WI38 (cell line): ENCODE data around the gene NDUFAB1.

ENCODE experiments used
- H3K4me3 ChIP-seq: 2 replicates; pipeline ENCODE4 v1.5.1; 2011; ENCODE audit warnings: low read depth, mild to moderate bottlenecking, control low read depth, low read length
- TF ChIP-seq, protein P1 (sequence below): IDR thresholded peaks from 2 replicates; pipeline ENCODE4 v1.5.1; 2012; ENCODE audit warnings: low read depth, mild to moderate bottlenecking, control low read depth, low read length

Gene NDUFAB1

DNA sequence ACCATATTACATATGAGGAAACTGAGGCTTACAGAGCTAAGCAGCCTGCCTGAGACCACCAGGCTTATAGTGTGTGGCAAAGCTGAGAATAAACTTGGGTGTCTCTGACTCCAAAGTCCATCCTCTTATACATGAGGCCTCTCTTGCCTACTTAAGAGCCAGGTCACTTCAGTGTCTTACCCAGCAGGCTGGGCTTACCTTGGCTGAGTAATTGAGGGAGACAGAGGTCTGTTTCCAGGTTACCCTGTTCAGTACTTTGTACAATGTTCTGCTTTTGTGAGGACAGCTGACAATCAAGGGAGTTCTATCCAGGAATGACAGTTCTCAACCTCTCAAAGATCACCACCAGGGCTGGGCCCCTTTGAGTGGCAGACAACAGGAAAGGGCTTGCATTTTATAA, 14.4 kb downstream of the NDUFAB1 start:
- H3K4me3 ChIP-seq = no peak overlapping the region
- TF ChIP-seq, protein P1, sequence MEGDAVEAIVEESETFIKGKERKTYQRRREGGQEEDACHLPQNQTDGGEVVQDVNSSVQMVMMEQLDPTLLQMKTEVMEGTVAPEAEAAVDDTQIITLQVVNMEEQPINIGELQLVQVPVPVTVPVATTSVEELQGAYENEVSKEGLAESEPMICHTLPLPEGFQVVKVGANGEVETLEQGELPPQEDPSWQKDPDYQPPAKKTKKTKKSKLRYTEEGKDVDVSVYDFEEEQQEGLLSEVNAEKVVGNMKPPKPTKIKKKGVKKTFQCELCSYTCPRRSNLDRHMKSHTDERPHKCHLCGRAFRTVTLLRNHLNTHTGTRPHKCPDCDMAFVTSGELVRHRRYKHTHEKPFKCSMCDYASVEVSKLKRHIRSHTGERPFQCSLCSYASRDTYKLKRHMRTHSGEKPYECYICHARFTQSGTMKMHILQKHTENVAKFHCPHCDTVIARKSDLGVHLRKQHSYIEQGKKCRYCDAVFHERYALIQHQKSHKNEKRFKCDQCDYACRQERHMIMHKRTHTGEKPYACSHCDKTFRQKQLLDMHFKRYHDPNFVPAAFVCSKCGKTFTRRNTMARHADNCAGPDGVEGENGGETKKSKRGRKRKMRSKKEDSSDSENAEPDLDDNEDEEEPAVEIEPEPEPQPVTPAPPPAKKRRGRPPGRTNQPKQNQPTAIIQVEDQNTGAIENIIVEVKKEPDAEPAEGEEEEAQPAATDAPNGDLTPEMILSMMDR = no peak

DNA sequence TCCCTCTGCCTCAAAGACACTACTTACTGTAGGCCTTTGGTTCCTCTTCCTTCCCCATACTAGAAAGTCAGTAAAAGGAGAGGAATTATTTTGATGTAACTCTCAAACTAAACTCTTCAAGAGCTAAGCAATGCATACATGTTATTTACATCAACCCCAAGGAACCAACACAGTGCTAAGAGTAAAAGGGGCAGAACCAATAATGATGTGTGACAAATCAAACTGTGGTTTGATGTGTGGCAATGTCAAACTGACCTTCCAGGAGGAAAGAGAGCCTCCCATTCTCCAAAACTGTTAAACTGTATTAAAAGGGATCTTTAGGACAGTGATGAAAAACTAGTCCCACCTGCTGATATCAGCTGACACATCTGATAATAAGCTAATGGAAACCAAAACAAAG, 15.7 kb downstream of the NDUFAB1 start:
- H3K4me3 ChIP-seq = no peak overlapping the region
- TF ChIP-seq, protein P1 = no peak

DNA sequence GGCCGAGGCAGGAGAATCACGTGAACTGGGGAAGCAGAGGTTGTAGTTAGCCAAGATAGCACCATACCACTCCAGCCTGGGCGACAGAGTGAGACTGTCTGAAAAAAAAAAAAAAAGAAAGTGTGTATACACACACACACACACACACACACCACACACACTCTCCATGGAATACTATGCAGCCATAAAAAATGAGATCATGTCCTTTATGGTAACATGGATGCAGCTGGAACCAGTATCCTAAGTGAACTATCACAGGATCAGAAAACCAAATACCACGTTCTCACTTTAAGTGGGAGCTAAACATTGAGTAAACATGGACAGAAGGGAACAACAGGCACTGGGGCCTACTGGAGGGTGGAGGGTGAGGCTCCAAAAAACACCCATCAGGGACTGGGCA, 16.7 kb downstream of the NDUFAB1 start:
- H3K4me3 ChIP-seq = no peak overlapping the region
- TF ChIP-seq, protein P1 = no peak

DNA sequence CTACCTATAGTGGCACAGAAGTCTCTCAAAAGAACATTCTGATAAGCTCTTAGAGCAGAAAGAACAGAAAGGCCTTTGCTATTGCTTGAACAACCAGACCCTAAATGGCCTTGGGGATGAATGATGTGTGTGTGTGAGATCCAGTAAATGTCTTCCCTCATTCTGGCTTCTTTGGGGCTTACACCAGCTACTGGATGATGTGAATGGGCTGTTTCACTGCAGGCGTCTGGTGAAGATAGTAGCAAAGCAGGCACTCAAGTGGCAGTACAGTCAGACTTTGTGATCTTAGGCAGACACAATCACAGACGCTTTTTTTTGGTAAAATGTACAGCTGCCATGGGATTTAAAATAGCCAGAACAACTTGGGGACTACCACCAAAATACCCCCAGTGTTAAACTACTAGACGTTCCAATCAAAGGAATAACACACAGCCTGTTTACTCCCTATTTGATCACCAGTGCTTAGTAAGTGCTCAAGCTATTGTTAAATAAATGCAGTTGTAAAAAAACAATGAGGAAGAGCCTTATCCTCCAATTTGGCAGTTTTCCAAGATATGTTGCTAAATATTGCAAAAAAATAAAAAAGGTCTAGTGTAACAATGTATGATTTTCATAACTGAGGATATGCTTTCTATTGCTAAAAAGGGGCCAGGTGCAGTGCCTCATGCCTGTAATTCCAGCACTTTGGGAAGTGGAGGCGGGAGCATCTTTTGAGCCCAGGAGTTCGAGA, 17.9 kb downstream of the NDUFAB1 start:
- no peak overlapping the region for H3K4me3 ChIP-seq
- TF ChIP-seq, protein P1 = no peak

DNA sequence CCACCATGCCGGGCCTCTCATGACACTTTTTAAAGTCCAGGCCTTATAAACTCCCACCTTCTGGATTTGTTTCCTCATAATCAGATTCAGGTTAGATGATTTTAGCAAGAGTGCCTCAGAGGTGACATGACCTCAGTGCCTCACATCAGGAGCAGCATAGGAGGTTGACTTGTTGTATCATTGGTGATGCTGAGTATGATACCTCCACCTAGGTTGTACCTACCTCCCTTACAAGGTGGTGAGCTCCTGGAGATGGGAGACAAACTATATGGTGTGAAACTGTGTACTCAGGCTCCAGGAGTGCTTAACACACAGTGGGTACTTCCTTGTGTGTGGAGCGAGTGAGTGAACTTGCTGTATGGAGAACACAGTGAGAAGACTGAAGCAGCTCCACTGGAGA, 18.6 kb downstream of the NDUFAB1 start:
- TF ChIP-seq, protein P1 = no peak
- H3K4me3 ChIP-seq = no peak overlapping the region

DNA sequence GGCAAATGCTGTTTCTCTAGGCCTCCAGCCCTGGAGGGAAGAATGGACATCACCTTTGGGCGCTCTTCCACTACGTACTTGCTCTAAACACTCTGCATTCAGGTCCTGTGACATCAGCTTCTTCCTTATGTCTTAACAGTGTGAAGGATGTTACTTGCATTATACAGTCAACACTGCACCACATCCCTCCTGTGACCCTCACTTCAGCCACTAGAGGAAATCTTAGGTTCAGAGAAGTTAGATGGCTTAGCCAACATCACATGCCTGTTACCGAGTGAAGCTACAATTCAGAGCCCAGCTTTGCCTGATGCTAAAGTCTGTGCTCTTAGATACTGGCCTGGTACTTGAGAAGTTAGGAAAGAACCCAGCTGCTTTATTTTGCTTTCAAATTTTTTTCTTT, 20.3 kb downstream of the NDUFAB1 start:
- no peak overlapping the region for H3K4me3 ChIP-seq
- TF ChIP-seq, protein P1 = no peak

DNA sequence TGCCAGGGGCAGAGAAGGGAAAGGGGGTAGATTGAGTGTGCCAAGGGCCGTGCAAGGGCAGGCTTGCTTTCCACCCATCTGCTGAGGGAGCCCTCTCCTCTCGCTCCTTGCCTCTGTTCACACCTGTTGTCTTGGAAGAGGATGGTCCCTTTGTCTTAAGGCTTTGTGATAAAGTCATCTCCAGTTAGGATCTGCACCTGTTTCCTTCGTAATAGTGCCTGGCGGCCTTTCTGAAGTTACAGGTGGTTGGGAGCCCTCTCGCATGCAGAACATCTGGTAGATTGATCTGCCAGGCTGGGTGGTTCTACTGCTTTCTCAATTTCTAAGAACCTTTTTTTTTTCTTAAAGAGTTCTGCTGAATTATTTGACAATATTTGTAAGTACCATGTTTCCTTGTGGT, 22.3 kb downstream of the NDUFAB1 start:
- TF ChIP-seq, protein P1 = no peak
- H3K4me3 ChIP-seq = no peak overlapping the region
